Immature natural killer cell (primary cell): ENCODE measurements around the gene WDR70. TPM values are rescaled to one million over a fixed set of nuclear protein-coding genes. Genes with fewer than 3 reads are reported as not detected.
"Not testable (repeated sequence)": the region's sequence is repeated elsewhere in the genome, so short reads cannot be mapped to it uniquely, and the experiment has no call there.

Experiments used
- DNase-seq, 3 donors: peaks; one replicate each; pipeline ENCODE4 v3.0.0; 2022; ENCODE audit warnings: mixed read lengths in 1 of 3
- H3K27ac Mint-ChIP-seq, 6 donors: one replicate each; pipeline ENCODE4 v1.8.0; 2020; ENCODE audit warnings: mixed read lengths in 6 of 6, mild to moderate bottlenecking in 5 of 6, inconsistent platforms in 4 of 6, moderate library complexity in 3 of 6
- H3K27me3 Mint-ChIP-seq, 3 donors: one replicate each; pipeline ENCODE4 v1.8.0; 2020 to 2021; ENCODE audit warnings: low read depth in 3 of 3, mild to moderate bottlenecking in 3 of 3, mixed read lengths in 3 of 3, moderate library complexity in 3 of 3, inconsistent platforms in 1 of 3
- H3K36me3 Mint-ChIP-seq, 3 donors: one replicate each; pipeline ENCODE4 v1.8.0; 2020; ENCODE audit warnings: mixed read lengths in 3 of 3, inconsistent platforms in 2 of 3, mild to moderate bottlenecking in 2 of 3
- H3K4me1 Mint-ChIP-seq, 2 donors: one replicate each; pipeline ENCODE4 v1.8.0; 2020; ENCODE audit warnings: inconsistent platforms in 2 of 2, mild to moderate bottlenecking in 2 of 2, mixed read lengths in 2 of 2, moderate library complexity in 1 of 2
- H3K4me3 Mint-ChIP-seq, 5 donors: one replicate each; pipeline ENCODE4 v1.8.0; 2020; ENCODE audit warnings: mild to moderate bottlenecking in 5 of 5, mixed read lengths in 5 of 5, inconsistent platforms in 3 of 5, moderate library complexity in 3 of 5
- H3K9me3 Mint-ChIP-seq, 6 donors: one replicate each; pipeline ENCODE4 v1.8.0; 2020; ENCODE audit warnings: mild to moderate bottlenecking in 6 of 6, mixed read lengths in 6 of 6, inconsistent platforms in 4 of 6, moderate library complexity in 3 of 6
- polyA plus RNA-seq, 3 donors: library from polyadenylated mRNA; unstranded; fragments of 300-500 nt; fragmentation: Illumina TruSeq; gene quantifications; one replicate each; pipeline ENCODE4 v1.2.3, GENCODE V29; 2021

WDR70 gene
- polyA plus RNA-seq, 3 donors from 2014 or later, result 18.4 to 20.0 (median 18.6) TPM

GRCh38 chr5:37506241-37506640 is 127.1 kb downstream of the WDR70 start:
- Mint-ChIP-seq H3K36me3 (peaks cover 17 to 37% (median 18%) of the 10 kb centered on the region in 3 donors), H3K27ac (no peak overlapping the region), H3K9me3 (no peaks in the 10 kb centered on the region), H3K4me1 (peaks cover 3 to 14% of the 10 kb centered on the region in 2 donors), H3K4me3 (no peak overlapping the region), H3K27me3 (peaks cover 0 to 1% (median 0%) of the 10 kb centered on the region in 3 donors)
- no peak for DNase-seq

DNA sequence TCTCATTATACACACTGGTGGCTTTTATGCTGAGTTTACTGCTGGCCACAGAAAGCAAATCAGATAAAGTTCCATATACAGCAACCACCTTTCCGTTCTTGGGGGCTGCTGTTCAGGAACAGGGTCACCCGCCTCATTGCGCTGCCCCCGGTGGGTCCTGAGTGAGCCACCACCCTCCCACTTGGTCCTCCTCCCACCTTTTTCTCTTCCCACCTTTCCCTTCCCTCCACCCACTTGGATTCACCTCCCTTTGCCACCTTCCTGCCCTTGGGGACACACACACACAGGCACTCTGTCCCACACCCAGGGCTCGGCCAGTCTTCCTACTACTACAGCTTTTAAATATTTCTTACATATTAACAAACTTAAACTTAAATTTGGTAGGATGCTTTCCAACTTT is 127.6 kb downstream of the WDR70 start:
- peak overlapping the region in 1 of 6 donors; percentile 31 for H3K27ac Mint-ChIP-seq
- H3K4me3 Mint-ChIP-seq, result no peak overlapping the region
- H3K27me3 Mint-ChIP-seq, result peaks cover 0 to 2% (median 0%) of the 10 kb centered on the region in 3 donors
- peaks cover 13 to 32% (median 17%) of the 10 kb centered on the region in 3 donors for H3K36me3 Mint-ChIP-seq
- DNase-seq, result no peak
- H3K9me3 Mint-ChIP-seq, result no peaks in the 10 kb centered on the region
- peaks cover 3 to 14% of the 10 kb centered on the region in 2 donors for H3K4me1 Mint-ChIP-seq

- Mint-ChIP-seq H3K27ac (no peak overlapping the region), H3K4me3 (no peak overlapping the region), H3K36me3 (peaks cover 0 to 11% (median 3%) of the 10 kb centered on the region in 3 donors), H3K27me3 (peaks cover 0 to 2% (median 0%) of the 10 kb centered on the region in 3 donors), H3K9me3 (no peaks in the 10 kb centered on the region), H3K4me1 (peaks cover 0 to 5% of the 10 kb centered on the region in 2 donors)
- no peak for DNase-seq
These were observed 132.5 kb downstream of the WDR70 start for GRCh38 chr5:37511646-37512045.

DNA sequence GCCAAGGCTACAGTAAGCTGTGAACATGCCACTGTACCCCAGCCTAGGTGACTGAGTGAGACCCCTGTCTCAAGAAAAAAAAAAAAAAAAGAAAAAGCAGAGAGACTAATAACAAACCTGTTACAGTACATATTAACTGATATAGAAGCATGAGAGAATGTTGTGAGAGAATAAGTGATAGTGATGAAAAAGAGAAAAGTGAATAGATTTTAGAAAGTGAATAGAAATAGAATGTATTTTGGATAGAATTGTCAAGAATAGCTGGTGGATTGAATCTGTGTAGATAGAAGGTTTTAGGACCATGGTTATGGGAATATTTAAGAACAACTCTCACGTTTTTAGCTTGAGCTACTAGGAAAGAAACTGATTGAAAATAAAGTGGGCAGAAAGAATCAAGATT is 135.8 kb downstream of the WDR70 start:
- Mint-ChIP-seq H3K27ac (peak overlapping the region in 1 of 6 donors; percentile 15), H3K27me3 (peaks cover 0 to 2% (median 0%) of the 10 kb centered on the region in 3 donors), H3K9me3 (peaks cover 0 to 6% (median 0%) of the 10 kb centered on the region in 6 donors), H3K4me3 (no peak overlapping the region), H3K36me3 (peaks cover 11 to 23% (median 20%) of the 10 kb centered on the region in 3 donors), H3K4me1 (peaks cover 0 to 5% of the 10 kb centered on the region in 2 donors)
- DNase-seq, result no peak

DNA sequence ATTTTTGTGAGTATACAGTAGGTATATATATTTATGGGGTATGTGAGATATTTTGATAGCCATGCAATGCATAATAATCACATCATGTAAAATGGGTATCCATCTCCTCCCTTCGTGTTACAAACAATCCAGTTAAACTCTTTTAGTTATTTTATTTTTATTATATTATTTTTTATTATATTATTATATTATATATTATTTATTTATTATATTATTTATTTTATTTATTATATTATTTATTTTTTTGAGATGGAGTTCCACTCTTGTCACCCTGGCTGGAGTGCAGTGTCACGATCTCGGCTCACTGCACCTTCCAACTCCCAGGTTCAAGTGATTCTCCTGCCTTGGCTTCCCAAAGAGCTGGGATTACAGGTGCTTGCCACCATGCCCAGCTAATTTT is 138.6 kb downstream of the WDR70 start:
- DNase-seq, result no peak
- Mint-ChIP-seq H3K9me3 (peaks cover 0 to 6% (median 2%) of the 10 kb centered on the region in 6 donors), H3K4me1 (peaks cover 0 to 5% of the 10 kb centered on the region in 2 donors), H3K36me3 (peaks cover 26 to 41% (median 31%) of the 10 kb centered on the region in 3 donors), H3K27me3 (no peaks in the 10 kb centered on the region), H3K4me3 (no peak overlapping the region), H3K27ac (no peak overlapping the region)

- H3K36me3 Mint-ChIP-seq, result peaks cover 27 to 41% (median 29%) of the 10 kb centered on the region in 3 donors
- DNase-seq, result not testable (repeated sequence)
These were observed 139.2 kb downstream of the WDR70 start for GRCh38 chr5:37518356-37518755.

GRCh38 chr5:37519304-37519703 is 140.2 kb downstream of the WDR70 start:
- Mint-ChIP-seq H3K27me3 (no peaks in the 10 kb centered on the region), H3K36me3 (peaks cover 31 to 44% (median 32%) of the 10 kb centered on the region in 3 donors), H3K9me3 (peaks cover 0 to 11% (median 4%) of the 10 kb centered on the region in 6 donors), H3K4me1 (peaks cover 0 to 5% of the 10 kb centered on the region in 2 donors), H3K27ac (no peak overlapping the region), H3K4me3 (no peak overlapping the region)
- DNase-seq, result no peak

More at GRCh38 chr5:37518356-37518755, 139.2 kb downstream of the WDR70 start:
- H3K9me3 Mint-ChIP-seq, H3K4me1 Mint-ChIP-seq, H3K4me3 Mint-ChIP-seq, H3K27me3 Mint-ChIP-seq, H3K27ac Mint-ChIP-seq: not testable (repeated sequence)

- no peaks in the 10 kb centered on the region for H3K27me3 Mint-ChIP-seq
- DNase-seq, result no peak
- H3K4me1 Mint-ChIP-seq, result peaks cover 0 to 5% of the 10 kb centered on the region in 2 donors
- H3K9me3 Mint-ChIP-seq, result peaks cover 0 to 12% (median 7%) of the 10 kb centered on the region in 6 donors
- H3K36me3 Mint-ChIP-seq, result peaks cover 31 to 44% (median 32%) of the 10 kb centered on the region in 3 donors
- no peak overlapping the region for H3K4me3 Mint-ChIP-seq
- H3K27ac Mint-ChIP-seq, result no peak overlapping the region
These were observed 140.7 kb downstream of the WDR70 start for GRCh38 chr5:37519807-37520206.

DNA sequence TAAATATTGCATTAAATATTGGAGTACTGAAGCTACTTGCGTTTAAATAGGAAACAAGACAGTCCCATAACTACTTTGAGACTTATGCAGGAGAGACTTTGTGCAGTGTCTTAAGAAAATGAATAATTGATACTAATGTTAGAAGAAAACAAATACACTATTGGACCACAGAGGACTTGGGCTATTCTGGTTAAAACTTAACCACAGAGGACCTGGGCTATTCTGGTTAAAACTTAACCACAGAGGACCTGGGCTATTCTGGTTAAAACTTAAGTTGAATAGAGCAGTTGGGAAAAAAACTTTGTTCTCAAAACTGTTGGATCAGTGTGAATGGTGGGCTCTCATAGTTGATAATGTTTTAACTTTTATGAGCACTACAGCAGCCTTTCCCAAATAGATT is 141.7 kb downstream of the WDR70 start:
- no peak for DNase-seq
- peaks cover 0 to 5% of the 10 kb centered on the region in 2 donors for H3K4me1 Mint-ChIP-seq
- H3K36me3 Mint-ChIP-seq, result peaks cover 31 to 44% (median 35%) of the 10 kb centered on the region in 3 donors
- no peak overlapping the region for H3K4me3 Mint-ChIP-seq
- no peak overlapping the region for H3K27ac Mint-ChIP-seq
- H3K27me3 Mint-ChIP-seq, result peaks cover 0 to 2% (median 1%) of the 10 kb centered on the region in 3 donors
- peaks cover 2 to 22% (median 9%) of the 10 kb centered on the region in 6 donors for H3K9me3 Mint-ChIP-seq

GRCh38 chr5:37532976-37533740 is 154.0 kb downstream of the WDR70 start:
- peaks cover 0 to 5% of the 10 kb centered on the region in 2 donors for H3K4me1 Mint-ChIP-seq

GRCh38 chr5:37533851-37534250 is 154.7 kb downstream of the WDR70 start:
- Mint-ChIP-seq H3K4me3 (no peak overlapping the region), H3K9me3 (peaks cover 0 to 4% (median 1%) of the 10 kb centered on the region in 6 donors), H3K27me3 (peaks cover 0 to 2% (median 0%) of the 10 kb centered on the region in 3 donors), H3K27ac (no peak overlapping the region), H3K36me3 (peaks cover 5 to 30% (median 23%) of the 10 kb centered on the region in 3 donors), H3K4me1 (peaks cover 0 to 5% of the 10 kb centered on the region in 2 donors)
- DNase-seq, result no peak

More at GRCh38 chr5:37532976-37533740, 154.0 kb downstream of the WDR70 start:
- H3K27me3 Mint-ChIP-seq, result peaks cover 0 to 2% (median 0%) of the 10 kb centered on the region in 3 donors
- H3K27ac Mint-ChIP-seq, result no peak overlapping the region
- H3K9me3 Mint-ChIP-seq, result peaks cover 0 to 7% (median 1%) of the 10 kb centered on the region in 6 donors
- DNase-seq, result no peak
- H3K4me3 Mint-ChIP-seq, result no peak overlapping the region
- H3K36me3 Mint-ChIP-seq, result peaks cover 5 to 30% (median 22%) of the 10 kb centered on the region in 3 donors

DNA sequence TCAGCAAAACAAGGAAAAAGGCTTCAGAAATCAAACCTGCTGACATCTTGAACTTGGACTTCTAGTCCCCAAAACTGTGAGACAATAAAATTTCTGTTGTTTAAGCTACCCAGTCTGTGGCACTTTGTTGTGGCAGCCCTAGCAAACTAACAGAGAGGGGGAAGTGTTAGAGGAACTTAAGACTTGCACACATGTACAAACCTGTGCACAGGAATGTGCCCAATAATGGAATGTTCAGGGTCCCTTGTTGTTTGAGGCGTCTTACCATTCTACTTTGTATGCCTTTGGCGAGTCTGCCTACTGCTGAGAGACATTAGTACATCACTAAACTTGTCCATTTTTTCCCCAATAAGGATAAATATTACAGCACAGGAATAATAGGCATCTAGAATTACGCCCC is 160.3 kb downstream of the WDR70 start:
- DNase-seq, result no peak
- Mint-ChIP-seq H3K4me1 (peaks cover 0 to 5% of the 10 kb centered on the region in 2 donors), H3K4me3 (no peak overlapping the region), H3K27me3 (no peaks in the 10 kb centered on the region), H3K9me3 (no peaks in the 10 kb centered on the region), H3K36me3 (peaks cover 0 to 10% (median 6%) of the 10 kb centered on the region in 3 donors), H3K27ac (no peak overlapping the region)

- Mint-ChIP-seq H3K36me3 (peaks cover 0 to 5% (median 3%) of the 10 kb centered on the region in 3 donors), H3K4me3 (no peak overlapping the region), H3K9me3 (no peaks in the 10 kb centered on the region), H3K4me1 (peaks cover 0 to 5% of the 10 kb centered on the region in 2 donors), H3K27ac (peak overlapping the region in 1 of 6 donors; percentile 16), H3K27me3 (no peaks in the 10 kb centered on the region)
- no peak for DNase-seq
These were observed 164.1 kb downstream of the WDR70 start for GRCh38 chr5:37543216-37543615.

DNA sequence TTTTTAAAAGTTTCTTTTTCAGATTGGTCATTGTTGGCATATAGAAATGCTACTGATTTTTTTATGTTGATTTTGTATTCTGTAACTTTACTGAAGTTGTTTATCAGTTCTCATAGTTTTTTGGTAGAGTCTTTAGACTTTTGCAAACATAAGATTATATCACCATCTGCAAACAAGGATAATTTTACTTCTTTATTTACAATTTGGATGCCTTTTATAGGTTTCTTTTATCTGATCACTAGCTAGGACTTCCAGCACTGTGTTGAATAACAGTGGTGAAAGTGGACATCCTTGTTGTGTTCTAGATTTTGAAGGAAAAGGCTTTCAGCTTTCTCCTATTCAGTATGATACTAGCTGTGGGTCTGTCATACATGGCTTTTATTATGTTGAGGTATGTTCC is 170.3 kb downstream of the WDR70 start:
- Mint-ChIP-seq H3K4me1 (peaks cover 20 to 21% of the 10 kb centered on the region in 2 donors), H3K9me3 (peaks cover 0 to 3% (median 0%) of the 10 kb centered on the region in 6 donors), H3K4me3 (no peak overlapping the region), H3K27ac (no peak overlapping the region), H3K27me3 (no peaks in the 10 kb centered on the region), H3K36me3 (peaks cover 0 to 8% (median 0%) of the 10 kb centered on the region in 3 donors)
- no peak for DNase-seq
